DOHH2 (cell line): ENCODE results near the gene MACROD2.

Experiments used
- H3F3A ChIP-seq: fragments of 200-600 bp; sonication (generic), shearing (Covaris generic); 2 replicates; pipeline ENCODE4 v1.6.0; 2016; ENCODE audit warnings: antibody characterized with exemption, mild to moderate bottlenecking; ENCODE audit not compliant: control insufficient read depth, insufficient read depth
- H3K27ac ChIP-seq: fragments of 200-600 bp; sonication (generic); 2 replicates; pipeline ENCODE4 v1.5.1; 2014; ENCODE audit warnings: low read depth, mild to moderate bottlenecking, low read length, moderate library complexity
- H3K27me3 ChIP-seq: fragments of 200-600 bp; sonication (generic); 2 replicates; pipeline ENCODE4 v1.6.1; 2014; ENCODE audit warnings: mild to moderate bottlenecking, low read length, mixed read lengths; ENCODE audit not compliant: control insufficient read depth
- H3K36me3 ChIP-seq: fragments of 200-600 bp; sonication (generic); 2 replicates; pipeline ENCODE4 v1.6.1; 2014; ENCODE audit warnings: mild to moderate bottlenecking, low read length, moderate library complexity, mixed read lengths; ENCODE audit not compliant: control insufficient read depth
- H3K4me1 ChIP-seq: fragments of 200-600 bp; sonication (generic); 2 replicates; pipeline ENCODE4 v1.6.1; 2014; ENCODE audit warnings: mild to moderate bottlenecking, low read length, mixed read lengths; ENCODE audit not compliant: control insufficient read depth
- H3K4me2 ChIP-seq: fragments of 200-600 bp; sonication (generic); 2 replicates; pipeline ENCODE4 v1.6.0; 2014; ENCODE audit warnings: mild to moderate bottlenecking, low read length, moderate library complexity
- H3K4me3 ChIP-seq: fragments of 200-600 bp; sonication (generic); 2 replicates; pipeline ENCODE4 v1.5.1; 2014; ENCODE audit warnings: mild to moderate bottlenecking, low read length, mixed read lengths
- H3K79me2 ChIP-seq: fragments of 200-600 bp; sonication (generic); 2 replicates; pipeline ENCODE4 v1.6.1; 2014; ENCODE audit warnings: mild to moderate bottlenecking, low read length, mixed read lengths; ENCODE audit not compliant: control insufficient read depth
- H3K9me2 ChIP-seq: fragments of 200-600 bp; sonication (generic); replicated peaks from 2 replicates; pipeline ENCODE4 v1.6.1; 2014; ENCODE audit warnings: mild to moderate bottlenecking, low read length, mixed read lengths; ENCODE audit not compliant: control insufficient read depth
- H3K9me3 ChIP-seq: fragments of 200-600 bp; sonication (generic); 2 replicates; pipeline ENCODE4 v1.6.1; 2014; ENCODE audit warnings: antibody characterized with exemption, low read length, mixed read lengths; ENCODE audit not compliant: control insufficient read depth, insufficient read depth
- H4K20me1 ChIP-seq: fragments of 200-600 bp; sonication (generic); 2 replicates; pipeline ENCODE4 v1.6.0; 2014; ENCODE audit warnings: low read depth, mild to moderate bottlenecking, antibody characterized with exemption, low read length, moderate library complexity; ENCODE audit not compliant: control insufficient read depth, insufficient read depth
- EZH2phosphoT487 ChIP-seq: fragments of 200-600 bp; sonication (generic); IDR thresholded peaks from 2 replicates; pipeline ENCODE4 v1.6.1; 2017; ENCODE audit warnings: borderline replicate concordance, mild to moderate bottlenecking, antibody characterized with exemption, low read length, moderate library complexity, mixed read lengths
- TF ChIP-seq, protein P1 (sequence below): fragments of 200-600 bp; sonication (generic); IDR thresholded peaks from one replicate; pipeline ENCODE4 v1.5.1; 2014; ENCODE audit warnings: antibody characterized with exemption, mild to moderate bottlenecking, low read depth, low read length; ENCODE audit not compliant: poor library complexity, severe bottlenecking

MACROD2 gene

GRCh38 chr20:15594158-15594695 lies 1598.9 kb downstream of the MACROD2 start:
- H3K9me2 ChIP-seq: no peaks in the 10 kb centered on the region
- H3K36me3 ChIP-seq: no peaks in the 10 kb centered on the region
- no peak overlapping the region for H3K4me3 ChIP-seq
- H3K4me1 ChIP-seq: no peaks in the 10 kb centered on the region
- no peak overlapping the region for H3K4me2 ChIP-seq
- H3K79me2 ChIP-seq: no peaks in the 10 kb centered on the region
- no peaks in the 10 kb centered on the region for H3F3A ChIP-seq
- H3K9me3 ChIP-seq: no peaks in the 10 kb centered on the region; the same call in 1 of the 2 replicates
- no peak overlapping the region for H3K27ac ChIP-seq
- no peaks in the 10 kb centered on the region for H3K27me3 ChIP-seq
- H4K20me1 ChIP-seq: no peaks in the 10 kb centered on the region
- TF ChIP-seq EZH2phosphoT487: no peak
- TF ChIP-seq, protein P1, sequence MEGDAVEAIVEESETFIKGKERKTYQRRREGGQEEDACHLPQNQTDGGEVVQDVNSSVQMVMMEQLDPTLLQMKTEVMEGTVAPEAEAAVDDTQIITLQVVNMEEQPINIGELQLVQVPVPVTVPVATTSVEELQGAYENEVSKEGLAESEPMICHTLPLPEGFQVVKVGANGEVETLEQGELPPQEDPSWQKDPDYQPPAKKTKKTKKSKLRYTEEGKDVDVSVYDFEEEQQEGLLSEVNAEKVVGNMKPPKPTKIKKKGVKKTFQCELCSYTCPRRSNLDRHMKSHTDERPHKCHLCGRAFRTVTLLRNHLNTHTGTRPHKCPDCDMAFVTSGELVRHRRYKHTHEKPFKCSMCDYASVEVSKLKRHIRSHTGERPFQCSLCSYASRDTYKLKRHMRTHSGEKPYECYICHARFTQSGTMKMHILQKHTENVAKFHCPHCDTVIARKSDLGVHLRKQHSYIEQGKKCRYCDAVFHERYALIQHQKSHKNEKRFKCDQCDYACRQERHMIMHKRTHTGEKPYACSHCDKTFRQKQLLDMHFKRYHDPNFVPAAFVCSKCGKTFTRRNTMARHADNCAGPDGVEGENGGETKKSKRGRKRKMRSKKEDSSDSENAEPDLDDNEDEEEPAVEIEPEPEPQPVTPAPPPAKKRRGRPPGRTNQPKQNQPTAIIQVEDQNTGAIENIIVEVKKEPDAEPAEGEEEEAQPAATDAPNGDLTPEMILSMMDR: no peak

GRCh38 chr20:15596220-15596890 lies 1601.0 kb downstream of the MACROD2 start:
- no peak overlapping the region for H3K4me2 ChIP-seq
- no peaks in the 10 kb centered on the region for H3K4me1 ChIP-seq
- H3K27ac ChIP-seq: no peak overlapping the region
- H4K20me1 ChIP-seq: no peaks in the 10 kb centered on the region
- no peaks in the 10 kb centered on the region for H3K27me3 ChIP-seq
- no peaks in the 10 kb centered on the region for H3K9me2 ChIP-seq
- TF ChIP-seq, protein P1: no peak
- no peak for TF ChIP-seq EZH2phosphoT487
- H3F3A ChIP-seq: no peaks in the 10 kb centered on the region
- no peak overlapping the region for H3K4me3 ChIP-seq
- H3K36me3 ChIP-seq: no peaks in the 10 kb centered on the region
- no peaks in the 10 kb centered on the region; the same call in 1 of the 2 replicates for H3K9me3 ChIP-seq
- H3K79me2 ChIP-seq: no peaks in the 10 kb centered on the region

- no peaks in the 10 kb centered on the region for H4K20me1 ChIP-seq
- no peak overlapping the region for H3K27ac ChIP-seq
- H3K4me3 ChIP-seq: no peak overlapping the region
- no peak overlapping the region for H3K4me2 ChIP-seq
- no peak for TF ChIP-seq EZH2phosphoT487
- TF ChIP-seq, protein P1: no peak
- H3K36me3 ChIP-seq: no peaks in the 10 kb centered on the region
- H3K4me1 ChIP-seq: no peaks in the 10 kb centered on the region
- no peaks in the 10 kb centered on the region; the same call in 1 of the 2 replicates for H3K9me3 ChIP-seq
- no peaks in the 10 kb centered on the region for H3K27me3 ChIP-seq
- no peaks in the 10 kb centered on the region for H3F3A ChIP-seq
- no peaks in the 10 kb centered on the region for H3K9me2 ChIP-seq
- no peaks in the 10 kb centered on the region for H3K79me2 ChIP-seq
Measured at GRCh38 chr20:15597306-15597705, 1602.0 kb downstream of the MACROD2 start.
